SIG-M5 (cell line): ENCODE data around the gene SH3PXD2A.
"Not testable (repeated sequence)": the region's sequence is repeated elsewhere in the genome, so short reads cannot be mapped to it uniquely, and the experiment has no call there.

ENCODE experiments used
- DNase-seq: peaks from one replicate; lab custom pipeline; 2025; lab: John Stamatoyannopoulos, UW

Gene SH3PXD2A

DNA sequence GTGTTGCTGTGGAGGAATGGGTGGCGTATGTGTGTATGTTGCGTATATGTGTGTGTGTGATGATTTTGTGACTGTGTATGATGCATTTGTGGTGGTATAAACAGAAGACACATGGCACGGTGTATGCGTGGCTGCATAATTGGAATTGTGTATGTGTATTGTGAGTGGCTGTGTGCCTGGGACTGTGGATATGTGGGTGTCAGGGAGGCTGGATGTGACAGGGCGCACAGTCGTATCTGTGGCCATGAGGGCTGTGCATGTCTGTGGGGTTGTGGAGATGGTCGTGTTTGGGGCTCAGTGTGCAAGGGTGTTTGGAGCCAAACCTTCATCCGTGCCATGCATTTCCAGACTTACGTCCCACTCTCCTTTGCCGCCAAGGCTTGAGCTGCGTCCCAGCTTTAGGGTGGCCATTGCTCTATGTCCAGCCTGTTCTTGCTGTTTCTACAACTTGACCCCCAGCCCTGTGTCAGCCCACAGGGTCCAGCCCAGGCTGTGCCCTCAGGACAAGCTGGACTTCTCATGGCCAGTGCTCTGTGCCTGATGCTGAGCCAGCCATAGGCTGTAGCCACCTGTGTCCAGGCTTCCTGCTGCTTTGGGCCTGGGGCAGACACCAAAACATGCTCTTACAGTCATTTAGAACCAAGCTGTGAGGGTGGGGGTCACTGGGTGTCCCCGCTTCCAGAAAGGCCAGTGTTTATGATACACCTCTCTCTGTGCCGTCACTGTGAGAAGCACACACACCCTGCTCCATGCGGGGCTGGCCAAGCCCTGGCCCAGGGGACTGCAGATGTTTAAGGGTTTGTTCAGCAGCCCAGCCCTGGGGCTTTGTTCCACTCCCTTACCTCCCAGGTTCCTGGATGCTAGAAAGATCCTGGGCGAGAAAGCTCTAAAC, 234.2 kb downstream of the SH3PXD2A start:
- DNase-seq, result no peak

DNA sequence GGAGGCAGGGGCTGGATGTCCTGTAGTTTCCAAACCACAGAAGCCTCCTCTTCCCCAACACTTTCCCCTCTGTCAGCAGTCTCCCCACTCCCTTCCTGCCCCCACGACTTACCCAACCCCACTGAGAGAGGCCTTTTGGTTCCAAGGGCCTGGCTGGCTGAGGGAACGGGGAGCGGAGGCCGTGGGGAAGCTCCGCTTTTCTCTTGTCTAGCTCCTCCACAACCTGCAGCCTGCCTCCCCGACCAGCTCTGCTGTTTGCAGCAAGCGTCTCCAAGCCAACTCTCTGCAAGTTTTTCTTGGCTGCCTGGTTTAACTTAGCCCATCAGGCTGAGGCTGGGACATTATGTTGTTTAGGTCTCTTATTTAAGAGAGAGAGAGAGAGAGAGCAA, 235.0 kb downstream of the SH3PXD2A start:
- DNase-seq, result no peak

DNA sequence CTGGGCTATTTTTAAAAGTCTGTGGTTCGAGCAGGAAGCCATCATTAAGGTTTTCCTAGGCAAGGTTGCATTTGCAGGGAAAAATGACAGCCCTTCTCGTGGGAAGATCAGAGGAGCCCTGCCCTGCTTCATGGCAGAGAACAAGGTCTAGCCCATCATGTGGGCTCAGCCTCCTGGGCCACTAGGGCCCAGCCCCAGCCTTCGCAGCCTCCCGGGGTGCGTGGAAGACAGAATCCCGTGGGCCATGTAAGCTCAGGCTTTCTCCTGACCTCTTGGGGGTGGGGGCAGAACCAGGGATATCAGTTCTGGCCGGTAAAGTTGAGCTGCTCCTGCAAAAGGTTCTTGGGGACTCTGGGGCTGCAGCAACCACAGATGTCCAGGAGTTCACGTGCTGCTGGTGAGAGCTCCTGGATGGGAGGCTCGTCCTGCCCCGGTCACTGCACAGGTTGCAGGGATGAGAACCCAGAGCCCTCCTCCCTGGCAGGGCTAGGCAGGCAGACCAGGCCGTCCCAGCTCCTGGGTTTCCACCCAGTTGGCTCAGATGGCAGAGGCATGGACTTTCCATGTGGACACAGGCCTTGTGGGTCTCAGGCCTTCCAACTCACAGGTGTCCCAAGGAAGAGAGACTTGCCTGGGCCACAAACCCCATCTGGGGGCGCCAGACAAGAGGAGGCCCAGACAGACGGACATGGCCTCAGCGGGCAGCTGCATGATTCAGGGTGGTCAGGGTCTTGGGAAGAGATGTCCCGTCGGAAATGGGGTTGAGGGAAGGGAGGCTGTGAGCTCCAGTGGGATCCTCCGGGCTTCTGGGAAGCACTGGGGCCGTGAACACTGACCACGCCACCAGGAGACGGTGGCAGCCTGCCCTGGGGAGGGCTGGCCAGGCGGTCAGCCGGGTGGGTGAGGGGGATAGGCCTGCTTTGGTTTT, 235.7 kb downstream of the SH3PXD2A start:
- DNase-seq, result no peak

GRCh38 chr10:103618575-103619423, 236.6 kb downstream of the SH3PXD2A start:
- no peak for DNase-seq

GRCh38 chr10:103617602-103618385, 237.6 kb downstream of the SH3PXD2A start:
- DNase-seq, result no peak

GRCh38 chr10:103616705-103617601, 238.4 kb downstream of the SH3PXD2A start:
- DNase-seq, result no peak

GRCh38 chr10:103614306-103615158, 240.8 kb downstream of the SH3PXD2A start:
- no peak for DNase-seq

DNA sequence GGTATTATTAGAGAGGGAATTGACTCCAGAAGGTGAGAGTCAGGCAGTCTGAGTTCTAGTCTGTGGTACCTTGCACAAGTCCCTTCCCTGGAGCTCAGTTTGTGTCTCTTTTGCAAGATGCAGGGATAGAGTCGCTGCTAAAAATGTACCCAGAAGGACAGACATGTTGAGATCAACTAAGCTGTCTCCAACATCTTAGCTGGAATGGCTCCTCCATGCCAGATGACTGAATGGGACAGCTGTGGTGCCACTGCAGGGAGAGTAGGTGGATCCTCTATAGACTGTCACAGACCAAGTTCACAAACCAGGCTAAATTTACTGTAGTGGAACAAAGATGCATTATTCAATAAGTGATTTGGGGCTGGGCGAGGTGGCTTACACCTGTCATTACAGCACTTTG, 241.8 kb downstream of the SH3PXD2A start:
- no peak for DNase-seq

DNA sequence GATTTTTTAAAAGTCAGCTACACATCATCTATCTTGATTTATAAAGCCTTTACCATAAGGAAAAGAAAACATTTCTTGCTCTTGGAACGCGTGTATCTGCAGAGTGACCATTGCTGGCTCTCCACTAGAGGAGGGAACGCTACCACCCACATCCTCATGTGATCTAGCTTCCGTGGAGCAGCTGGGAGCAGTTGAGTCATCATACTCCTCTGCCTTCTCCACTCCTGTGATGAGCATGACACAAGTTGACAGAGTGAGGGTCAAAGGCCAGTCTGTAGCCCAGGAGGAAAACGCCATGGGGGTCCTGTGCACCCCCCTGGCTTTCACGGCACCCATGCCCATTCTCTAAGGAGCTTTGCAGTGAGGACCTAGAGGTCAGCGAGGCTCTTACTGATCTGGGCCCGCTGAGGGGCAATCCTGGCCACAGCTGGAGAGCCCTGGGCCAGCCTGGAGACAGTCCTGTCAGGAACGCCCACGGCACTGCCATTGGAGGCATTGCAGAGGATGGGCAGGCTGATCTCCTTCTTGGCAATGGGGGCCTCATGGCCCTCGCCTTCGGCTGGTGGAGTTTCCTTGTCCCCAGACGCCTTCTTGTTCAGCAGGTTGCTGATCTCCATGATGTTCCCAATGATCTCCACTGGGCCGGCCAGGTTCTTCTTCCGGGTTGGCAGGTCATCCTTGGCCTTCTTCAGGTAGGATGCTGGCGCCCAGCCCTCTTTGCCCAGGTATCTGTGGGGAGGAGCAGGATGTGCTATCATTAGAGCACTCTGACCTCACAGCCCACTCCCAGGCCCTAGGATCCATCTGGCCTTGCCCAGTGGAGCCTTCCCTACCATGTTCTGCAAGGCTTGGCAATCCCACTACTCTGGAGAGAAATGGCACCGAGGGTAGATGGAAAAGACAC, 242.7 kb downstream of the SH3PXD2A start:
- DNase-seq, result no peak

DNA sequence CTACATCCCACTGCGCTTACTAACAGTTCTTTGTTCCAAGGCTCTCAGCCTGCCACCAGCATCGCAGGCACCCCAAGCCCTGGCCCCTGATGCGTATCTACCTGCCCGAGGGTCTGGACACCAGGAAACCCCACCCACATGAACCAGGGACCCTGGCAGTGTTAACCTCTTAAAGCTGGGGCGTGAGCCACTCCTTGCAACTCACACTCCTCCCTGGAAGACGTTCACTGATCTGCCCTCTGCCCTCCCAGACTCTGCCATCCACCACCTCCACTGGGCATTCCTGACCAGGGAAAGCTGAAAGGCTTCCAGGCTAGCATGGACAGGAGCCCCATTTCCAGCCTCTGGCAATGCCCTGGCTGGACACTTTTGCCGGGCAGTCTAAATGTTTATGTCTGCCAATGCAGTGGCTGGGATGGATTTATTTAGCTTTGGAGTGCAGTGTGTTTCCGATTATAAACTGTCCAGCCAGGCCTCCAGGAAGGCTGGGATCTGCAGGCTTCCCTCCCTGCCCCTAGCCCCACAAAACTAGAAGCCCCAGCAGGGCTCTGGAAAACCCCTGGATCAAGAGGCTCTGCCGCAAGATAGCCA, 244.4 kb downstream of the SH3PXD2A start:
- no peak for DNase-seq

DNA sequence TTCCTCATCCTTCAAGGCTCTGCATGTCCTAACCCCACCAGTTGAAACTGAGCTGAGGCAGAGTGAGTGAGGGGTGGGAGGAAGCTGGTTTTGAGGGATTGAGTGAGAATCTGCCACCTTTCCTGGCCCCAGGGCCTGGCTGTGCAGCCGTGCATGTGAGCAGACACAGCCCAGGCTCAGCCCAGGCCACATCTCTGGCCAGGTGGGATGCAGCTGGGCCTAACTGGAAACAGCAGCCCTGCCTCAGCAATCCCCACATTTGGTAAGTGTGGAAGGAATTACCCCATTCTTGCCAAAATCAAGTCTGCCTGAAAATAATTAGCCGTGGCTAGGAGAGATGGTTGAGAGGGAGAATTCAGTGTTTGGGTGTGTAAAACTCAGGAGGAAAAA, 245.3 kb downstream of the SH3PXD2A start:
- DNase-seq, result no peak

- DNase-seq, result no peak
These were observed 245.9 kb downstream of the SH3PXD2A start for GRCh38 chr10:103609231-103610082.

GRCh38 chr10:103608056-103608455, 247.3 kb downstream of the SH3PXD2A start:
- not testable (repeated sequence) for DNase-seq

GRCh38 chr10:103607051-103607450, 248.3 kb downstream of the SH3PXD2A start:
- not testable (repeated sequence) for DNase-seq

GRCh38 chr10:103606097-103606438, 249.3 kb downstream of the SH3PXD2A start:
- not testable (repeated sequence) for DNase-seq

DNA sequence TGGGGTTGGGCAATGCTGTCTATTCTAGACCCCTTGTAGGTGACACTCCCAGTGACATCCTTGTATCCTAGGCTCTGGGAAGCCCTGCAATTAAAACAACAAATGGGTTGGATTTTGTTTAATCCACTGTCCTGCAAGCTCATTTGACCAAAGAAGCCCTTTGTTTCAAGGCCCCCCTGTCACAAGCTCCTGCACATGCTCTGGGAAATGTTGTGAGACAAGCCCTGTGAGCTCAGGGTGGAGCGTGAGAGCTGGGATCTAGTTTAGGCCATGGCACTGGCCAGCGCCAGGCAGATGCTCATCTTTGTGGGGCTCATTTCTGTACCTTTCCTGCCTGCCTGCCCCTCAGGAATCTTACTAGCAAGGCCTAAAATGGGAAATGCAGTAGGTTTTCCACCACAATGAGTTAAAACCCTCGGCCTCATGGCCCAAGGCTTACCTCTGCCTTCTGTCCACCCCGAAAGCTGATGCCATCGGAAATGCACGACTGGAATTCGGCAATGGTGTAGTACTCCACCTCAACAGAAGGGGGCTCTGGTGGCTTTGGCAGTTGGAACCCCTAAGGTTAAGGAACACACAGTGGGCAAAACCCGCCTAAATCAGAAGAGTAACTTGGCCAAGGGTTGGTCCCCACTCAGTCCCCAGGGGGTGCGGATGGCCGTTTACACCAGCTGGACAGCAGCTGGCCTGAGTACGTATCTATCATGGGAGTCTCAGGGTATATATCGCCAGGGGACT, 249.8 kb downstream of the SH3PXD2A start:
- no peak for DNase-seq
